CD1c-positive myeloid dendritic cell (primary cell): ENCODE measurements around the gene PDIA4.
"Not testable (repeated sequence)": the region's sequence is repeated elsewhere in the genome, so short reads cannot be mapped to it uniquely, and the experiment has no call there.

ENCODE experiments used
- DNase-seq: peaks from one replicate; pipeline ENCODE4 v3.0.0-alpha.2; 2016; ENCODE audit errors: extremely low spot score

PDIA4 gene

DNA sequence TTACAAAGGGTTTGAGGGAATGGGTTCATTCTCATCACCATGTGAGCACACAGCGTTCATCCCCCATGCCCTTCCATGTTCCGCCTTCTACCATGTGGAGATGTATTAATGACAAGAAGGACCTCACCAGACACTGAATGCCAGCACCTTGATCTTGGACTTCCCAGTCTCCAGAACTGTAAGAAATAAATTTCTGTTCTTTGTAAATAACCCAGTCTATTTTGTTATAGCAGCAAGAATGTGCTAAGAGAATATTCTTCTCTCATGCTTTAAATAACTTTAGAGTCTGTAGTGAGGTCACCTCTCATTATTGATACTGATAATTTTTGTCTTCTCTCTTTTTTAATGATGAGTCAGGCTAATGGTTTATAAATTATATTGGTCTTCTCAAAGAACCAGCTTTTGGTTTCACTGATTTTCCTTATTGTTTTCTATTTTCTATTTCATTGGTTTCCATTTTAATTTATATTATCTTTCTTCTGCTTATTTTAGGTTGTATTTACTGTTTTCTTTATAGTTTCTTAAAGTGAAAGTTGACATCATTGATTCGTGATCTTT lies 3.1 kb upstream of the PDIA4 start:
- no peak for DNase-seq

DNA sequence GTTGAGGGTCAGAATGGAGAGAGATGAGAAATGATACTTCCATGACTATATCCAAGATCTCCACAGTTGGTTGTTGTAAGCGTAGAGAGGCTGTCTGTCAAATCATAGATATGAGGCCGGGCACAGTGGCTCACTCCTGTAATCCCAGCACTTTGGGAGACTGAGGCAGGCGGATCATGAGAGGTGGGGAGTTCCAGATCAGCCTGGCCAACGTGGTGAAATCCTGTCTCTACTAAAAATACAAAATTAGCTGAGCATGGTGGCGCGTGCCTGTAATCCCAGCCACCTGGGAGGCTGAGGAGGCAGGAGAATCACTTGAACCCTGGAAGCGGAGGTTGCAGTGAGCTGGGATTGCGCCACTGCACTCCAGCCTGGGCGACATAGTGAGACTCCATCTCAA lies 2.1 kb upstream of the PDIA4 start:
- not testable (repeated sequence) for DNase-seq

DNA sequence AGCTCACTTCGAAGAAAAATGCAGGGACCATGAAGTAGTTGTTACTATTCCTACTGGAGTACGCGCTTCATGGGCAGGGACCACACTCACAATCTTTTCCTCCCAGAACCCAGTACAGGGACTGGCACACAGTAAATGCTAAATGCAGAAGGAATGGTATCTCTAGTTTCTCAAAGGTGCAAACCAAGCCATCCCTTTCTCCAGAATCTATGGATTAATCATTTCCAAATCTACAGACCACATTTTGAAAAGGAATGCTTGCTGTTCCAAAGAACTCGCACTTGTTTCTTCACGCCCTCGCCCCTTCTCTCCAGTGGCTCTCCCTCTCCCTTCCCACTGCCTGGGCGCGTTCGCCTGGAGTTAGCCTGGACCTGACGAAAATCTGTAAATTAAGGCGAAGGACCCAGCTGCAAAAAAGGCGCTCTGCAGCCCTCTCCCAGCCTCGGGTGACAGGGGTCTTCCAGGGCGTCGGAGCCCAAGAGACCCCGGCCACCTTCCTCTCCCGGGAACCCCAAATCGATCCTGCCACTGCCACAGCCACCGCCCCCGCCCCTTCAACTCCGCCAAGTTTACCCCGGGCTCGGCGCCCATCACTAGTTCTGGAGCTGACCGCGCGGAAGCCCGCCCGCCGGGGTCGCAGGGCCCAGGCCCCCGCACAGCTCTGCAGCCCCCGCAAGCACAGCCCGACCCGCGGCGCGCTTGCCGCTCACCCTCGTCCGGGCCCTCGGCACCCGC lies 527 bp downstream of the PDIA4 start:
- peak; percentile 7 for DNase-seq

- peak; percentile 67 for DNase-seq
Measured at GRCh38 chr7:149027055-149027454, 1.2 kb downstream of the PDIA4 start.

GRCh38 chr7:149023662-149024061 lies 4.6 kb downstream of the PDIA4 start:
- no peak for DNase-seq

DNA sequence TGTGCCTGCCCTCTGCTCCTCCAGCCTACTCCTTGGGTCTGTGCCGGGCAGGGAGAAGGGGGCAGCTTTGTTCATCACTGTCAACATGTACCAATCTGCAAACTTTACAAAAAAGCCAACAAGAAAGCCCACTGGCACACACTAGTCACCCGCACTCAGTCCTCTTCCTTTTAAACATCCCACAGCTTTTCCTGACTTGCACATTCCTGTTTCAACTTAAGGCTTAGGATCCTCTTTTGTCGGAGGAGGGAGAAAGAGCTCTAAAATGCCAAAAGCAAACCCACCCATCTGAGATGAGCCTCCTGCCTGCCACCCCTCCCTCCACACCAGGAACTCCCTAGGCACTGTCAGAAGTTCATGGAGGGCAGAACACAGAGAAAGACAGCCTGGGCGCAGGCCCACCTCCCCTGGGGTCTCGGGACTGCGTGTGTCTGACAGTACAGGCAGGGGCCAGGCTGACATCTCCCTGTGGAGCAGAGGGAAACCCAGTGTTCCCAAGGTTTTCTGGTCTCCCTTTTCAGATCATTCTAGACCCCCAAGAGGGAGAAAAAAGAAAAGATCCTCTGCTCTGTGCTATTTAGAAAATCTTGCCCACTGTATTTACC lies 5.4 kb downstream of the PDIA4 start:
- DNase-seq, result peak; percentile 38

GRCh38 chr7:149021725-149022062 lies 6.6 kb downstream of the PDIA4 start:
- no peak for DNase-seq

DNA sequence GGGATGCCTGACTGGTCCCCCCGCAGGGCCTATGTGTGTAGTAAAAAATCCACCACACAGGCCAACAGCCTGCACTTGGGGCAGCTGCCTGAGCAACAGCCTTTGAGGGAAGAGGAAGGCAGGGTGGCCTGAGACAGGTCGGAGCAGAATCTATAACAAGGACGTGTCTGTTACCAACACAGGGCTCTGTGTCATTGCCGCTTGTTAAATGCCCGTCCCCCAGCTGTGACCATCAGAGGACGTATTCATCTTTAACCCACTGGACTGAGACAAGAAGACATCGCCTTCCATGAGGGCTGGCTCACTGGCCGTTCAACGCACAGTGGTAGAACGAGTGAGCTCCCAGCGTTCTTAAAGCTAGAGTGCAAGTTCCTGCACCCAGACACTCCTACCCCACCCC lies 7.8 kb downstream of the PDIA4 start:
- no peak for DNase-seq

- DNase-seq, result no peak
Measured at GRCh38 chr7:149016876-149017275, 11.4 kb downstream of the PDIA4 start.

- no peak for DNase-seq
Measured at GRCh38 chr7:149014309-149014708, 14.0 kb downstream of the PDIA4 start.

DNA sequence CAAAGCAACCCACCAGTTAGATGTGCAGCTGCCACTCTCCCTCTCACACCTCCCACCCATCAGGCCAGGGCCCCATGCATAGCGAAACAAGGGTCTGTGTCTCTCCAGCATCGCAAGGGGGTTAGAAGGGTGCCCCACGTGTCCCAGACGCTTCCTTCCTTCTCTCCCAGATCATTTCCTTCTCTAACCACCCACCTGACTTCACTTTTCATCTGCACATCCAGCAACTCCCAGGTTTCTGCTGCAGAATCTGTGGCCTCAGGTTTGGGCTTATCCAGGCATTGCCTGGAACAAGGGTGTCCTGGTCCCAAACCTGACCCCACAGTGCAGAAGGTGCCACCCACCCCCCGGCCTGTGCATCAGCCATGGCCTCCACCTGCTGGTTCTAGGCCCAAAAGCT lies 14.4 kb downstream of the PDIA4 start:
- no peak for DNase-seq

GRCh38 chr7:149012730-149013129 lies 15.6 kb downstream of the PDIA4 start:
- not testable (repeated sequence) for DNase-seq

DNA sequence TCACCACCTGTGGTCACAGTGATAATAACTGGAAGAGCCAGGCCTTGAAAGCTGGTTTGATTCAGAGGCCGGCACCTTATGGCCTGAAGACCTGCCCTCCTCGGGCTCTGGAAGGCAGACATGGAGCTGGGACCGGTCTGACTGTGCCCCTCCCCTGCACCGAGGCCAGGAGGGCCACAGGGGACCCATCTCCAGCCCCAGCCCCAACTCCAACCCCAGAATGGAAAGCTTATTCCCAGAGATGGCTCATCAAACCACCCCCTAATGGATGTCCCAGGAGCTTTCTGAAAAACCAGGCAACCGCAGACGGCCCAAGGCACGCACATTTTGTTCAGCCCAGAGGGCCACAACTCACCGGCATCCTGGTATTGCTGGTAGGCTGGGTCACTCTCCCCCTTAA lies 16.8 kb downstream of the PDIA4 start:
- no peak for DNase-seq

- DNase-seq, result no peak
Measured at GRCh38 chr7:149010451-149010850, 17.9 kb downstream of the PDIA4 start.

DNA sequence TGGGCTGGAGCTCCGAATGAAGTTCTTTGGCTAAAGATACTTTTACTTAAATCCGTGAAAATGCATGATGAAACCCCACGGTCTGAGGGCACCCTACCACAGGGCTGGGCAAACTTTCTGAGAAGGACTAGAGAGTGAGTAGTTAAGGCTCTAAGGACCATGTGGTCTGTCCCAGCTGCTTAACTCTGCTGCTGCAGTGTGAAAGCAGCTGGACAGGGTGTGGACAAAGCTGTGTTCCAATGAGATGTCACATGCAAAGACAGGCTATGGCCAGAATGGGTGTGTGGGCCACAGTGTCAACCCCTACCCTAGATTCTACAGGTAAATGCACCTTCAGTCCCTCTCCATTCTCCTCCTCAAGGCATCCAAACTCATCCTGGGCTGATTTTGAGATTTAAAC lies 18.8 kb downstream of the PDIA4 start:
- DNase-seq, result no peak

GRCh38 chr7:149007611-149008010 lies 20.7 kb downstream of the PDIA4 start:
- DNase-seq, result no peak

DNA sequence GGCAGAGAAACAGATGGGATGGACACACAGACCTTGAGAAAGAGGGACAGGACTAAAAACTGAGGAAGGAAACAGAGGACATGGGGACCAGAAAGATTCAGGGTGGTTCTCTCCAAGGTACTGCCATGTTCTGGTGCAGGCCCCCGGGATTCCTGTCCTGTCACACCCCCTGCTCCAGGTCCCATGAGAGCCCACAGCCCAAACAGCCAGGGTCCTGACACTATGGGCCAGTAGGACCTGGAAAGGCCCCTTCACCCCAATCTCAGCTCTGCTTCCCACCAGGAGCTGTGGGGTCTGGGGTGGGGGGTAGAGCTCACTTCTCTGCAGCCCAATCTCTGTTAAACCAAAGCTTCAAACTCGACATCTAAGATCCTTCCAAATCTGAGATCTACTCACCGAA lies 21.2 kb downstream of the PDIA4 start:
- no peak for DNase-seq

DNA sequence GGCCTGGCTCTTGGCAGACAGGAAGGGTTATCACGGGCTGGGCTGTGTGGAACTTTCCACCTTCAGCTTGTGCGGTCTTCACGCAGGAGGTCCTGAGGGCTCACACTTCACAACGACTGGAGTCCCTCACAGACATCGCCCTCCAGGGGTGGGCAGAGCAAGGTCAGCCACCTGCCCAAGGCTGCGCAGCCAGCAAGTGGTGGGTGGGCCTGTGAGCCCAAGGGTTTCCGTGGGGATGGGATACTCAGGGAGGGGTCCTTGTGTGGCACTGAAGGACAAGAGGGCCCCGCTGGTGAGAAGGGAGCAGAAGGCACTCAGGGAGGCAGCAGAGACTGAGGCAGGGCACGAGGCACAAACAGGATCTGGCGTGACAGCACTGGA lies 22.0 kb downstream of the PDIA4 start:
- no peak for DNase-seq

DNA sequence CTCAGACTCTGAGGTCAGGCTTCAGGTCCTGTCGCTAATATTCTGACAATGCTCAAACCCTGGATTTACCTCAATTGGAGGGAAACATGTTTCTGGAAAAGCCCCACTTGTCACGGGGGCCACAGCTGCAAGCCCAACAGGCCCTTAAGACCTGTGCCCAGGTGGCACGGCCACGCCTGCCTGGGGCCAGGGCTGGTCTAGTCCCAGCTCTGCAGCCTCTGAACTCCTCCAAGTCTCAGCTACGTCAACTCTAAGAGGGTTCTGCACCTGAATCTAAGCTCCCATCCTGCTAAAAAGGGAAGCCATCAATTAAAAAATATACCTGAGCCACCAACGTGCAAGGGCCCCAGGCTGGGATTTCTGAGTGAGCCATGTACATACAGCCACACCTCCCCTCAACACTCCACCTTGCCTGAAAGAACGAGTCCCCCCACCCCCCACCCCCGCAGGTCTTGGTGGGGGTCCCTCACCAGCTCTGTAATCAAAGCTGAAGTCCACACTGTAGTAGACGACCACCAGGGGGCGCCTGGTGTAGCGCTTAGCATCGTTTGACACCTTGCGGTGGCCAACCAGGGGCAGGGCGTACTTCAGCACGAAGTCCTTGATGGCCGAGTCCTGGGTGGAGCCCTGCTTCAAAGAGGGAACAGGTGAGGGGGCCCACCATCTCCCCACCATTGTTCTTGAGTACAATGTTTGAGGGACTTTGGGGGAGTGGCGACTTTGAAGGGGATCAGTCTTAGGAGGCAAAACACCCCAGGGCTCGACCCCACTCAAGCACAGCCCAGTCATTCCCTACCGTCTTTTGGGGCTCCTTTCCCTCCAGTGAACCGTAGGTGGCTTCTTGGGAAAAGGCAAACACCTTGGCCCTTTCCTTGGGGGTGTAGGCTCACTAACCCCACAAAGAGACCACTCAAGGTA lies 22.6 kb downstream of the PDIA4 start:
- DNase-seq, result peak; percentile 84

DNA sequence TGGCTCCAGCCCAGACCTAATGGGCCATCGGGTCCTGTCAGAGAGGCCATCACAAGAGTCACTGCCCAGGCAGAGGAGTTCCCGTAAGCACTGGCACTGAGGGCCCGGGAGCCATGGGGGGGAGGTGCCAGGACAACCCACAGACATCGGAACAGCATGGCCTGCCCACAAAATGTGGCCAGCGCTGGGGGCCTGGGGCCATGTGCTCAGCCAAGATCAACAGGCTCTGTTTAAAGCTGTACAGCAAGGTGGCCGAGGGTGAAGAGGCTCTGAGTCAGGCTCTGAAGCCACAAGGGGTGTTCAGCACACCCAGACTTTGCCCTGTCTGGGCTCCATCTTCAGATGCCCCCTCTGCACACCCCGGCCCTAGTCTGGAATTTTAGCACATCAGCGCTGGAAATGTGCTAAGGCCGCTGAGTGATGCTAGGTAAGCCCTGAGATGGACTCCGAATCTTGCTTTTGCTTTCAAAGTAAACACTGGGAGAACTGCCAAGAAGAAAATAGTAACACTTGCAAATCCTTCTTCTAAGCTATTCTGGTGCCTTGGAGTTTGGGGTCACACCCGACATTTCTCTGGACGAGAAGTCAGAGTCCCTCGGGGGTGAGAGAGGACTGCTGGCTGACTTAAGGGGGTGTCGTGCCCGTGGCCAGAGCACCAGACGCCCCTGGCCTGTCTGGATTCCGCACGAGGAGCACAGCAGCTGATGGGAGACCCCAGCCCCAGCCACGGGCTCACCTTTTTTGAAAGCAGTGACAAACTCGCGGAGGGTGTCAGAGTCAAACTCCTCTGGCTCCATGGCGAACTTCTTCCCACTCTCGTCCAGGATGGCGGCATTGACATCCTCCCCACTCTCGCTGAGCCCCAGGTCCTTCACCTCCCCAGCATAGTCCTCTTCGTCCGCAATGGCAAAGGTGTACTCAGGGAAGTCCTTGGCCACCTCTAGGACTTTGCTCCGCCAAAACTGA lies 23.6 kb downstream of the PDIA4 start:
- DNase-seq, result no peak

GRCh38 chr7:149003560-149004305 lies 24.6 kb downstream of the PDIA4 start:
- DNase-seq, result no peak
